M059J (cell line): ENCODE results near the gene POLR2J2. TPM values are rescaled to one million over a fixed set of nuclear protein-coding genes. Genes with fewer than 3 reads are reported as not detected.
"Not testable (repeated sequence)": the region's sequence is repeated elsewhere in the genome, so short reads cannot be mapped to it uniquely, and the experiment has no call there.

Experiments
- DNase-seq: peaks from one replicate; pipeline ENCODE4 v3.0.0-alpha.2; 2012; ENCODE audit warnings: low read depth
- total RNA-seq: library from RNA; depleted of rRNA; stranded (reverse); fragments of >200 nt; shearing (Covaris generic); gene quantifications from 2 replicates; pipeline ENCODE4 v1.2.3, GENCODE V29; 2014; rRNA removed

POLR2J2 gene
- total RNA-seq, 1 experiment from 2014 or later, result 0.71 TPM

DNA sequence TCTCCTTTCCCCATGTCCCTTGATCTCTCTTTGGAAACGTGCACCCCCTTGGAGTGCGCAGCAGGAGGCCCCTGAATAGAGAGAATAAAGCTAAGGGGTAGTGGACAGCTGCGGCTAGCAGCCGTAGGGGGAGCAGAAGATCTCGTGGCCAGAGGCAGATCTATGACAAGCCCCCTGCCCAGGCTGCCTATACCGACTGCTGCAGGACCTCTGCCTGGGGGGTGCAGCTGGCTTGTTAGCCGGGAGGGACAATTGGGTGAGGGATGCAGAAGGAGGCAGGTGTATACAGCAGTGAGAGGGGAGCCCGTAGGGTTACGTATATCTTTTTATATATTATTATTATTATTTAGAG is 469 bp upstream of the POLR2J2 start:
- not testable (repeated sequence) for DNase-seq

DNA sequence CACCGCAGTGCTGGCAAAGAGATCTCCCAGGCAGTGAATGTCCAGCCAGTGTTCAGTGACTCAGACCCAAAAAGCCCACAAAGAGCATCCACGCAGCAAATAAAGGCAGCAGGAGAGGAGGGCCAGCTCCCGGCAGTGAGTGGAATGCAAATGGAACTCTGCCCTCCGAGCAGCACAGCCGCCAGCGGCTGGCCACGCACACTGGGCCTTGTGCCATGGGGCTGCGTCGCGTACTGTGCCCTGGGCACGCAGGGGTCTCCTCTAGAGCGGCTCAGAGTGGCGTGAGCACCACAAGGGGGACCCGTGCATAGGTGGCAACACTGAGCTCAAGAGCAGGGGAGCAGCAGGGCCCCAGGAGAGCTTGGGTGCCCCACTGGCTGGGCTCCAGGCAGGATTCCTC is 3.9 kb downstream of the POLR2J2 start:
- not testable (repeated sequence) for DNase-seq

GRCh38 chr7:102666850-102667249 is 4.6 kb downstream of the POLR2J2 start:
- DNase-seq, result not testable (repeated sequence)

- not testable (repeated sequence) for DNase-seq
Measured at GRCh38 chr7:102664765-102665164, 6.7 kb downstream of the POLR2J2 start.

- DNase-seq, result not testable (repeated sequence)
Measured at GRCh38 chr7:102649924-102650323, 21.5 kb downstream of the POLR2J2 start, which contains the start of gene SPDYE2B. Gene SPDYE2B, plus strand, starts transcription at chr7:102650319. Its CDS starts 2,030 bp downstream, at chr7:102652349.

GRCh38 chr7:102647813-102648212 is 23.6 kb downstream of the POLR2J2 start:
- DNase-seq, result not testable (repeated sequence)

GRCh38 chr7:102643404-102643803 is 28.1 kb downstream of the POLR2J2 start:
- DNase-seq, result not testable (repeated sequence)

- not testable (repeated sequence) for DNase-seq
Measured at GRCh38 chr7:102642691-102643090, 28.8 kb downstream of the POLR2J2 start, which contains the start of gene UPK3BL1. Gene UPK3BL1, minus strand, starts transcription at chr7:102642791. Its CDS starts 50 bp downstream, at chr7:102642741.

DNA sequence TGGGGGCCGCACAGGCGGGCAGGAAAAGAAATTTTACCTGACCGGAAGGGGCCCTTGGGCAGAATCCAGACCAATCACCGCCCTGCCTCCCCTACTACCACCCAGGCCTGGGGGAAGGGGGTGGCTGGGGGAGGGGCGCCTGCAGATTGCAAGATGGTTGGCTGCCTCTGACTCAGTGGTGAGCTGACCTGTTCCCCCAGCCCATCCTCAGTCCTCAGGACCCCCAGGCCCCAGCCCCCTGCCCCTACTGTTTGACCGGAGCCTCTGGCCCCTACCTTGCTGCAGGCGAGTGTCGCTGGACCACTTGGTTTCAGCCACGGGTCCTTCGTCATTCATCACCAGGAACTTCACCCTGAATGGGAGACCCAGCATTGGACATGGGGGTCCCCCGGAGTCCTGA is 32.6 kb downstream of the POLR2J2 start:
- not testable (repeated sequence) for DNase-seq

GRCh38 chr7:102636956-102637355 is 34.5 kb downstream of the POLR2J2 start:
- not testable (repeated sequence) for DNase-seq

GRCh38 chr7:102635354-102635753 is 36.1 kb downstream of the POLR2J2 start:
- DNase-seq, result not testable (repeated sequence)

GRCh38 chr7:102634299-102634698 is 37.2 kb downstream of the POLR2J2 start:
- not testable (repeated sequence) for DNase-seq

- DNase-seq, result not testable (repeated sequence)
Measured at GRCh38 chr7:102630622-102631021, 40.8 kb downstream of the POLR2J2 start.

- not testable (repeated sequence) for DNase-seq
Measured at GRCh38 chr7:102627271-102627904, 44.1 kb downstream of the POLR2J2 start.

DNA sequence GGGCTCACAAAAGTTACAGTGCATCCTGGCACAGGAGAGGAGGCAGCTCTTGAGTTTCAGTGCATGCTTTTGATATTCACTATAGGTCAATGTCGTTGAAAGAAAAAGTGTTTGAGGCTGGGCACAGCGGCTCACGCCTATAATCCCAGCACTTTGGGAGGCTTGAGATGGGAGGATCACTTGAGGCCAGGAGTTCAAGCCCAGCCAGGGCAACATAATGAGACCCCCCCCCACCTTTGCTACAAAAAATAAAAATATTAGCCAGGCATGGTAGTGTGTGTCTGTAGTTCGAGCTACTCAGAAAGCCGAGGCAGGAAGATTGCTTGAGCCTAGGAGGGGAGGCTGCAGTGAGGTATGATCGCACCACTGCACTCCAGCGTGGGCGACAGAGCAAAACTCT is 53.3 kb downstream of the POLR2J2 start:
- not testable (repeated sequence) for DNase-seq

- not testable (repeated sequence) for DNase-seq
Measured at GRCh38 chr7:102616507-102617125, 54.8 kb downstream of the POLR2J2 start, which contains the start of gene RASA4. Gene RASA4, minus strand, starts transcription at chr7:102616756. Its CDS starts 67 bp downstream, at chr7:102616689.

Other genes starting within 250 kb of the POLR2J2 start
- gene ORAI2, start 238.1 kb downstream of the POLR2J2 start, total RNA-seq, result 52.4 and 67.0 TPM in 2 replicates
- 41.2 and 50.7 TPM in 2 replicates for gene ALKBH4, start 206.8 kb downstream of the POLR2J2 start, total RNA-seq
- 27.3 and 27.4 TPM in 2 replicates for gene LRWD1, start 206.7 kb downstream of the POLR2J2 start, total RNA-seq
- gene POLR2J, start 192.7 kb downstream of the POLR2J2 start, total RNA-seq, result 59.8 and 81.8 TPM in 2 replicates
- 0.84 TPM in 1 of 2 replicates, not detected in the other for gene RASA4B, start 153.9 kb downstream of the POLR2J2 start, total RNA-seq
- gene UPK3BL2, start 128.0 kb downstream of the POLR2J2 start, total RNA-seq, result 0.34 TPM in 1 of 2 replicates, not detected in the other
- gene SPDYE2, start 120.4 kb downstream of the POLR2J2 start, total RNA-seq, result not detected in 2 replicates
- 7.9 and 14.8 TPM in 2 replicates for gene POLR2J3, start 99.1 kb downstream of the POLR2J2 start, total RNA-seq
- gene RASA4, start 54.9 kb downstream of the POLR2J2 start, total RNA-seq, result 5.4 and 9.0 TPM in 2 replicates
- gene UPK3BL1, start 28.9 kb downstream of the POLR2J2 start, total RNA-seq, result 4.0 and 6.2 TPM in 2 replicates
- gene SPDYE2B, start 21.3 kb downstream of the POLR2J2 start, total RNA-seq, result not detected in 2 replicates
- 4.6 and 8.3 TPM in 2 replicates for gene FAM185A, start 77.3 kb upstream of the POLR2J2 start, total RNA-seq
- gene LRRC17, start 241.3 kb upstream of the POLR2J2 start, total RNA-seq, result 84.3 and 108 TPM in 2 replicates